Lower leg skin (tissue), 4 donors: ENCODE measurements around the gene TTC12. TPM values are rescaled to one million over a fixed set of nuclear protein-coding genes. Genes with fewer than 3 reads are reported as not detected.

Experiments used
- DNase-seq, 2 donors: peaks; one replicate each; pipeline ENCODE4 v3.0.0-alpha.2; 2019; ENCODE audit warnings: low spot score in 2 of 2
- H3K4me3 ChIP-seq: fragments of 200-600 bp; sonication (generic); 2 replicates; pipeline ENCODE4 v1.5.1; 2017; ENCODE audit warnings: mild to moderate bottlenecking, low read depth; ENCODE audit not compliant: poor library complexity, severe bottlenecking
- CTCF ChIP-seq, 3 donors: fragments of 450-650 bp; IDR thresholded peaks; one replicate each; pipeline ENCODE4 v1.5.1; 2016; ENCODE audit warnings: antibody characterized with exemption in 3 of 3, mild to moderate bottlenecking in 3 of 3, moderate library complexity in 2 of 3
- POLR2A ChIP-seq, 2 donors: fragments of 450-650 bp; IDR thresholded peaks; one replicate each; pipeline ENCODE4 v1.6.1; 2016 to 2017; ENCODE audit warnings: antibody characterized with exemption in 2 of 2, mild to moderate bottlenecking in 1 of 2, moderate library complexity in 1 of 2
- WGBS, 2 donors: methylation state at CpG; one replicate each; pipeline ENCODE4 v1.1.5; 2018; 5-methylcytosine and 5-hydroxymethylcytosine counted together
- intact Hi-C: fragments of 100-400 bp; cut with DNase I; formaldehyde crosslinking; loops from one replicate; pipeline ENCODE4 v1.15.0; 2023; ENCODE audit warnings: low total_unique reads
- total RNA-seq, 4 donors: library from RNA; depleted of rRNA; stranded (reverse); fragments of >200 nt; gene quantifications; one replicate each; pipeline ENCODE4 v1.1.0, GENCODE V29; 2016

The TTC12 gene
- total RNA-seq, 4 donors from 2014 or later, result 14.5 to 48.2 (median 21.9) TPM

DNA sequence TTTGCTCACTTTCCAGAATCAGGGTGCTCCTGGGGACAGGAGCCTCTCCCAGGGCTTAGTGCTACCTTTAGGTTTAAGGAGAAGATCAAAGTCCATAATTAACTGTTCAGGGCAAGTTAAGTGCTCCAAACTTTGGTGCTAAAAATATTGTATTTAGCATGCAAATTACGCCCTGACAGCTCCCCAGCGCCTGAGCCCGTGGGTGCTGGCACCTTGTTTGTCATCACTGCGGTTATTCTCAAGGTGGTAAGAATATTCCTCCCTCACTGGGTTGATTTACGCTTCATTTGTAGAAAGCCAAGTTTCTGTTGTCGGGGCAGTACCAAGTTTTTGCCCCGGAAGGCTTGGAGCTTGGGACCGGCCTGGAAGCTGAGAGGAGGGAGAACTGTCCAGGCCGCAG is 94.5 kb downstream of the TTC12 start:
- intact Hi-C loops, result no loop called here
- 67 to 71% methylated on average over 9 of the region's 9 CpGs for WGBS, 2 donors
- DNase-seq, result no peak
- TF ChIP-seq CTCF (IDR thresholded peaks at IDR 0.05) (no peak), POLR2A (IDR thresholded peaks at IDR 0.05) (no peak)
- H3K4me3 ChIP-seq, result no peak overlapping the region

DNA sequence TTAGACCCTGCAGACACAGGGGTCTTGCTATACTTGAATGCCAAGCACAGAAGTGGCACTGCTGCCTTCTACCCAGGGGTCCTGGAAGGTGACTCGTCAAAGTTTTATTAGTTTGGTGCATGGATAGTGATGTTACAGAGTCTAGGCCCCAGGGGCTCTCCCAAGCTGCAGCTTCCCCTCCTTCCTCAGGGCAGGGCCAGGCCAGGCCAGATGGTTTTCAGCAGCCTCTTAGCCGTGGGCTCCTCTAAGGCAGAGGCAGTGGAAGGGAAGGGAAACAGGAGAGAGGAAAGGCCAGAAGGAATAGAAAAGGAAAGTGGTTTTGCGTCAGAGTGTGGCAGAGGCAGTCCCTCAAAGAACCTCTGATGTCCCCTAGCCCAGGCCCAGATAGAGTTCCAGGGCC is 95.1 kb downstream of the TTC12 start:
- 81 to 83% methylated on average over 3 of the region's 3 CpGs for WGBS, 2 donors
- no peak overlapping the region for H3K4me3 ChIP-seq
- TF ChIP-seq CTCF (IDR thresholded peaks at IDR 0.05) (no peak), POLR2A (IDR thresholded peaks at IDR 0.05) (no peak)
- intact Hi-C loops, result no loop called here
- no peak for DNase-seq

DNA sequence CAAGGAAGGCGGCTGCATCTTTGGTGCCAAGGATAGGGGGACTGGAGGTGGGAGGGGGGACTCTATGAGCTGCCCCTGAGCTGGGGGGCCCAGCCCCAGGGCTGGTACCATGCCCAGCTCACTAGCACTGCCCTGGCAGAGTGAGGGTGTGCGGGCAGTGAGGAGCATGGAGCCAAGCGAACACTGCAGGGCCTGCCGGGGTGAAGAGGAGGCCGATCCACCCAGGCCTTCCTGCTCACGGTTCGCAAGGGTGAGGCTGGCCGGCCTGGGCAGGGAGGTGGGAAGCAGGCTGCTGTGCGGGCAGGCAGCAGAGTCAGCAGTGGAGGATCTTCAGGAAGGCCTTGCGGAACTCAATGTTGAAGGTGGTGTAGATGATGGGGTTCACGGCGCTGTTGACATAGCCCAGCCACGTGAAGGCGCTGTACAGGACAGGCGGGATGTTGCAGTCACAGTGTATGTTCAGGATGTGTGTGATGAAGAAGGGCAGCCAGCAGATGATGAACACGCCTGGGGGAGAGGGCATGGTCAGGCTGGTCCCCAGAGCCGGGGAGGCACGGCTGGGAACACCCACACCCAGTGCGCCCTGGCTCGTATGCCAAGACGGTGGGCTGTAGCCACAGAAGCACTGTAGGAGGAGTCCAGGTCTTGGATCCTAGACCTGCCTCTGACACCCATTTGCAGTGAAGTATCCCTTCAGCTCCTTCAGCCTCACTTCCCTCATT is 96.2 kb downstream of the TTC12 start:
- DNase-seq, result no peak
- no peak overlapping the region for H3K4me3 ChIP-seq
- WGBS, 2 donors, result 89 to 90% methylated on average over 20 to 21 of the region's 21 CpGs
- intact Hi-C loops, result no loop called here
- no peak for TF ChIP-seq CTCF (IDR thresholded peaks at IDR 0.05)
- TF ChIP-seq POLR2A (IDR thresholded peaks at IDR 0.05), result no peak

DNA sequence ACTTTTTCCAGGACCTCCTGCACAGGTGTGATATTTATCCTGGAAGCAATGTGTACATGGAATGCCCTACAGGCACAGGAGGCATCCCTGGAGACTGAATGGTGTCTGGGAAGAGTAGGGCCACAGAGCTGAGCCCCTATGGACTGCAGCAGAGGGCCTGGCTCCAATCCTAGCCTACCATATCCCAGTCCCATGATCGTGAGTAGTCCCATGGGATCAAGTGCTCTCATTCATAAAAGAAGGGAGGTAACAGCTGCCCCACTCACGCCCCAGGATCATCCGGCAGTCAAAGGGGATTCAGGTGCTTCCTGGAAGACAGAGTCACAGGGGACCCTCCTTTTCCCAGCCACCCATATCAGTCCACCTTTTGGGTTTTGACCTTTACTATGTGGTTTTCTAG is 97.2 kb downstream of the TTC12 start:
- intact Hi-C loops, result no loop called here
- no peak for DNase-seq
- WGBS, 2 donors, result 87 to 88% methylated on average over 3 of the region's 3 CpGs
- TF ChIP-seq POLR2A (IDR thresholded peaks at IDR 0.05) (no peak), CTCF (IDR thresholded peaks at IDR 0.05) (no peak)
- no peak overlapping the region for H3K4me3 ChIP-seq

- DNase-seq, result no peak
- WGBS, 2 donors, result 87 to 94% methylated on average over 8 to 9 of the region's 9 CpGs
- no peak for TF ChIP-seq POLR2A (IDR thresholded peaks at IDR 0.05)
- no peak for TF ChIP-seq CTCF (IDR thresholded peaks at IDR 0.05)
- H3K4me3 ChIP-seq, result no peak overlapping the region
- intact Hi-C loops, result no loop called here
Observed at GRCh38 chr11:113412675-113413074, 98.3 kb downstream of the TTC12 start.

GRCh38 chr11:113415343-113415742 is 101.0 kb downstream of the TTC12 start:
- intact Hi-C loops, result no loop called here
- no peak for DNase-seq
- 96 to 97% methylated on average over 16 of the region's 16 CpGs for WGBS, 2 donors
- H3K4me3 ChIP-seq, result no peak overlapping the region
- TF ChIP-seq POLR2A (IDR thresholded peaks at IDR 0.05) (no peak), CTCF (IDR thresholded peaks at IDR 0.05) (no peak)
